ENCODE results near the gene PAPOLA.

DNA sequence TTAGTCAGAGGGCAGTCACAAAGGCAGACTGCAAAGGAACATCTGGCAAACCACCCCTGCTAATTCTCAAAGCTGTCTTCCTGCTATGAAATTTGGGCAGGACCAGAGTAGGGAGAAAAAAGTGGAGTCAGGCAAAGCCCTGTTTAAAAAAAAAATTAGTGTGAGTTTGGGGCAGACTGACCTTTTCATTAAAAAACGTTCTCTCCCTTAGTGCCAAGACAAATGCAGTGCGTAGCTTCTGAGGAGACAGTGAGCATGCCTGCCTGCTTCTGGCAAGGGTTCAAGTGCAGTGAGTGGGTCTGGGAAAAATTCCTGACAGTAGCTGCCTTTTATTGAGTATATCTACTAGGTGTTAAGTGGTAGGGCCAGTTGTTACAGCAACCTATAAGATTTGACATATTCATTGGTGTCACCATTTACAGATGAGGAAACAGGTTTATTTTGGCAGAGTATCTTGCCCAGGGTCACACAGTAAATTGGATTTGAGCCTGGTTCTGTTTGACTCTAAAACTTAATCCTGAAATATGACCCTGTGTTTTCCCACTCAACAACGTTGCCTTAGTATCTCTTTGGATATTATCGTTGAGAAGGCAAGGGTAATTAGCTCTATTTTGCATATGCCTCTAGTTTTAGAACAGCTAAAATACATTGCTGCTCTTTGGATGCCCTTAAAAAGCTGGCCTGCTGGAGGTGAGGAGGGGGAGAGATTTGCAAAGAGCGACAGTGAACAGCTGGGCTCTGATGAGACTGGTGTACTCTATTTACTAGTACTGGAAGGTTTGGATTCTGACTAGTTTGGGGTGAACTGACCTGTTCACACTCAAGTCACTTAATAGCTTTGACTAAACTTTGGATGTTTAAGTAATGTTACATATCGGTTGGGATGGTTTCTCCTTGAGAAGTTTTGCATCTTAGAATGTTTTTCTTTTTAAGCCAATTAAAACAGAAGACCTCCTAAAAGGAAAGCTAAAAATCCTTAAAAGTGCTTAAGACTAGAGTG, 72.8 kb downstream of the PAPOLA start:
- no peak for TF ChIP-seq CTCF (IDR thresholded peaks at IDR 0.05)
- TF ChIP-seq EZH2phosphoT487 (IDR thresholded peaks at IDR 0.05): no peak
- TF ChIP-seq EZH2 (IDR thresholded peaks at IDR 0.05): no peak

Measured in neural progenitor cell (in vitro differentiated cells).